B cell (primary cell): ENCODE results near the gene DNAJC7.

ENCODE experiments used
- EZH2 ChIP-seq: IDR thresholded peaks from 2 replicates; pipeline ENCODE4 v1.6.1; 2012; ENCODE audit warnings: borderline replicate concordance, low read depth, mild to moderate bottlenecking, moderate library complexity, low read length; ENCODE audit not compliant: insufficient read depth, poor library complexity, severe bottlenecking
- TF ChIP-seq, protein P1 (sequence below): fragments of 200-600 bp; IDR thresholded peaks from one replicate; pipeline ENCODE4 v1.8.0; 2022; ENCODE audit warnings: antibody characterized with exemption, mild to moderate bottlenecking

GRCh38 chr17:41975099-41976083, 41.8 kb downstream of the DNAJC7 start:
- TF ChIP-seq, protein P1, sequence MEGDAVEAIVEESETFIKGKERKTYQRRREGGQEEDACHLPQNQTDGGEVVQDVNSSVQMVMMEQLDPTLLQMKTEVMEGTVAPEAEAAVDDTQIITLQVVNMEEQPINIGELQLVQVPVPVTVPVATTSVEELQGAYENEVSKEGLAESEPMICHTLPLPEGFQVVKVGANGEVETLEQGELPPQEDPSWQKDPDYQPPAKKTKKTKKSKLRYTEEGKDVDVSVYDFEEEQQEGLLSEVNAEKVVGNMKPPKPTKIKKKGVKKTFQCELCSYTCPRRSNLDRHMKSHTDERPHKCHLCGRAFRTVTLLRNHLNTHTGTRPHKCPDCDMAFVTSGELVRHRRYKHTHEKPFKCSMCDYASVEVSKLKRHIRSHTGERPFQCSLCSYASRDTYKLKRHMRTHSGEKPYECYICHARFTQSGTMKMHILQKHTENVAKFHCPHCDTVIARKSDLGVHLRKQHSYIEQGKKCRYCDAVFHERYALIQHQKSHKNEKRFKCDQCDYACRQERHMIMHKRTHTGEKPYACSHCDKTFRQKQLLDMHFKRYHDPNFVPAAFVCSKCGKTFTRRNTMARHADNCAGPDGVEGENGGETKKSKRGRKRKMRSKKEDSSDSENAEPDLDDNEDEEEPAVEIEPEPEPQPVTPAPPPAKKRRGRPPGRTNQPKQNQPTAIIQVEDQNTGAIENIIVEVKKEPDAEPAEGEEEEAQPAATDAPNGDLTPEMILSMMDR = no peak
- TF ChIP-seq EZH2 = no peak
